ENCODE results near the gene KBTBD4.
"Not testable (repeated sequence)": the region's sequence is repeated elsewhere in the genome, so short reads cannot be mapped to it uniquely, and the experiment has no call there.

KBTBD4 gene

GRCh38 chr11:47558695-47559094, 20.1 kb downstream of the KBTBD4 start:
- ATAC-seq, result no peak

- not testable (repeated sequence) for ATAC-seq
Observed at GRCh38 chr11:47557004-47557403, 21.8 kb downstream of the KBTBD4 start.

- peak; percentile 9 for ATAC-seq
Observed at GRCh38 chr11:47553406-47553743, 25.4 kb downstream of the KBTBD4 start.

- peak; percentile 95 to 96 for ATAC-seq
Observed at GRCh38 chr11:47552566-47553405, 26.0 kb downstream of the KBTBD4 start, which contains the start of gene CELF1. Gene CELF1 (minus strand): TSS chr11:47553132. CDS start chr11:47499523, 53,609 bp downstream.

GRCh38 chr11:47552056-47552565, 26.7 kb downstream of the KBTBD4 start:
- ATAC-seq, result no peak

GRCh38 chr11:47551086-47551485, 27.7 kb downstream of the KBTBD4 start:
- ATAC-seq, result no peak

GRCh38 chr11:47550288-47551047, 28.3 kb downstream of the KBTBD4 start:
- ATAC-seq, result no peak

- ATAC-seq, result not testable (repeated sequence)
Observed at GRCh38 chr11:47546274-47546673, 32.5 kb downstream of the KBTBD4 start.

- ATAC-seq, result no peak
Observed at GRCh38 chr11:47545298-47545697, 33.5 kb downstream of the KBTBD4 start.

GRCh38 chr11:47541070-47541469, 37.7 kb downstream of the KBTBD4 start:
- ATAC-seq, result peak; percentile 63 to 67

GRCh38 chr11:47539681-47540039, 39.1 kb downstream of the KBTBD4 start:
- no peak for ATAC-seq

- no peak for ATAC-seq
Observed at GRCh38 chr11:47538741-47539565, 39.8 kb downstream of the KBTBD4 start.

GRCh38 chr11:47536915-47537314, 41.9 kb downstream of the KBTBD4 start:
- no peak for ATAC-seq

GRCh38 chr11:47534704-47535251, 44.0 kb downstream of the KBTBD4 start:
- ATAC-seq, result no peak

- ATAC-seq, result no peak
Observed at GRCh38 chr11:47533690-47534151, 45.0 kb downstream of the KBTBD4 start.

GRCh38 chr11:47532597-47533213, 46.1 kb downstream of the KBTBD4 start:
- ATAC-seq, result no peak

GRCh38 chr11:47531666-47532065, 47.1 kb downstream of the KBTBD4 start:
- ATAC-seq, result no peak

GRCh38 chr11:47530721-47531120, 48.0 kb downstream of the KBTBD4 start:
- not testable (repeated sequence) for ATAC-seq

- ATAC-seq, result no peak
Observed at GRCh38 chr11:47529951-47530350, 48.8 kb downstream of the KBTBD4 start.

- no peak for ATAC-seq
Observed at GRCh38 chr11:47527186-47527585, 51.6 kb downstream of the KBTBD4 start.

GRCh38 chr11:47526032-47526431, 52.7 kb downstream of the KBTBD4 start:
- not testable (repeated sequence) for ATAC-seq

Data from activated CD4-positive, CD25-positive, alpha-beta regulatory T cell treated with anti-CD3 and anti-CD28 coated beads, Interleukin-2, amount 50 U/mL, for 24 hours (primary cell).